GM10266 (cell line): ENCODE results near the gene P4HTM.

Experiments used
- DNase-seq: peaks from one replicate; pipeline ENCODE4 v3.0.0; 2012; ENCODE audit errors: extremely low spot score
- TF ChIP-seq, protein P1 (sequence below): IDR thresholded peaks from 2 replicates; pipeline ENCODE4 v1.5.1; 2012; ENCODE audit warnings: mild to moderate bottlenecking, low read depth; ENCODE audit not compliant: control insufficient read depth, insufficient read depth; ENCODE audit errors: missing control alignments

P4HTM gene

GRCh38 chr3:49016414-49017228 is 26.6 kb downstream of the P4HTM start:
- DNase-seq, result no peak
- TF ChIP-seq, protein P1, sequence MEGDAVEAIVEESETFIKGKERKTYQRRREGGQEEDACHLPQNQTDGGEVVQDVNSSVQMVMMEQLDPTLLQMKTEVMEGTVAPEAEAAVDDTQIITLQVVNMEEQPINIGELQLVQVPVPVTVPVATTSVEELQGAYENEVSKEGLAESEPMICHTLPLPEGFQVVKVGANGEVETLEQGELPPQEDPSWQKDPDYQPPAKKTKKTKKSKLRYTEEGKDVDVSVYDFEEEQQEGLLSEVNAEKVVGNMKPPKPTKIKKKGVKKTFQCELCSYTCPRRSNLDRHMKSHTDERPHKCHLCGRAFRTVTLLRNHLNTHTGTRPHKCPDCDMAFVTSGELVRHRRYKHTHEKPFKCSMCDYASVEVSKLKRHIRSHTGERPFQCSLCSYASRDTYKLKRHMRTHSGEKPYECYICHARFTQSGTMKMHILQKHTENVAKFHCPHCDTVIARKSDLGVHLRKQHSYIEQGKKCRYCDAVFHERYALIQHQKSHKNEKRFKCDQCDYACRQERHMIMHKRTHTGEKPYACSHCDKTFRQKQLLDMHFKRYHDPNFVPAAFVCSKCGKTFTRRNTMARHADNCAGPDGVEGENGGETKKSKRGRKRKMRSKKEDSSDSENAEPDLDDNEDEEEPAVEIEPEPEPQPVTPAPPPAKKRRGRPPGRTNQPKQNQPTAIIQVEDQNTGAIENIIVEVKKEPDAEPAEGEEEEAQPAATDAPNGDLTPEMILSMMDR, result no peak

GRCh38 chr3:49017229-49017970 is 27.4 kb downstream of the P4HTM start:
- no peak for DNase-seq

GRCh38 chr3:49017971-49018706 is 28.1 kb downstream of the P4HTM start, which contains the start of gene DALRD3:
Gene DALRD3 (minus strand): TSS chr3:49018580. CDS start chr3:49018564, 16 bp downstream.
- peak; percentile 89 for DNase-seq
- TF ChIP-seq, protein P1, result no peak

More at GRCh38 chr3:49017229-49017970, 27.4 kb downstream of the P4HTM start:
- TF ChIP-seq, protein P1, result no peak

- DNase-seq, result no peak
- TF ChIP-seq, protein P1, result no peak
These were observed 28.6 kb downstream of the P4HTM start for GRCh38 chr3:49018707-49019006.

DNA sequence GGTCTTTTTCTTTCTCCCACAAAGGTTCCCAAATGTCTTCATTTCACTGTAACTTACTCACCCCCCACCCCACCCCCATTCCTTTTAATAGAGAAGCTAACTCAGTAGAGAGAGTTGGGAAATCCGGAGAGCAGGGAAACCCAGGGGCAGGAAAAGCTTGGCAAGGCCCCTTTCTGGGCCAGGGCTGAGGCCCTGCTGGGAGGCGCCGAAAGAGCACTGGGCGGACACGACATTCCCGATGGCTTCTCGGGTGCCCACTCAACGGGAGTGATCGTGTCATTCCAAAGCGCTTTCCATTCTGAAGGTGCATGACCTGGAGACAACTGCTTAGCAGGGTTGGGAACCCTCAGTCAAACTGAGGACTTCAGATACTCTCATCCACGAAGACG is 29.9 kb downstream of the P4HTM start:
- TF ChIP-seq, protein P1, result no peak
- DNase-seq, result no peak

- peak; percentile 77 for DNase-seq
These were observed 30.5 kb downstream of the P4HTM start for GRCh38 chr3:49020330-49021212.

More at GRCh38 chr3:49020330-49021212, 30.5 kb downstream of the P4HTM start:
- TF ChIP-seq, protein P1, result peak; percentile 17
